CD4-positive, alpha-beta T cell treated with Interleukin-12 subunit alpha and Interleukin-12 subunit beta, for 1 hour (primary cell): ENCODE data around the gene OR10AD1.
A peak's percentile ranks its signal among the peaks of the same experiment; 100 is the strongest.
"Not testable (repeated sequence)": the region's sequence is repeated elsewhere in the genome, so short reads cannot be mapped to it uniquely, and the experiment has no call there.

Source experiments
- DNase-seq: peaks from one replicate; pipeline ENCODE4 v3.0.0-alpha.2; 2020

The OR10AD1 gene, protein sequence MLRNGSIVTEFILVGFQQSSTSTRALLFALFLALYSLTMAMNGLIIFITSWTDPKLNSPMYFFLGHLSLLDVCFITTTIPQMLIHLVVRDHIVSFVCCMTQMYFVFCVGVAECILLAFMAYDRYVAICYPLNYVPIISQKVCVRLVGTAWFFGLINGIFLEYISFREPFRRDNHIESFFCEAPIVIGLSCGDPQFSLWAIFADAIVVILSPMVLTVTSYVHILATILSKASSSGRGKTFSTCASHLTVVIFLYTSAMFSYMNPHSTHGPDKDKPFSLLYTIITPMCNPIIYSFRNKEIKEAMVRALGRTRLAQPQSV

GRCh38 chr12:48203192-48203591 lies at the start of gene OR10AD1:
Gene OR10AD1, minus strand, starts transcription at chr12:48203292. Its CDS starts 0 bp downstream, at chr12:48203292.
- DNase-seq: no peak

DNA sequence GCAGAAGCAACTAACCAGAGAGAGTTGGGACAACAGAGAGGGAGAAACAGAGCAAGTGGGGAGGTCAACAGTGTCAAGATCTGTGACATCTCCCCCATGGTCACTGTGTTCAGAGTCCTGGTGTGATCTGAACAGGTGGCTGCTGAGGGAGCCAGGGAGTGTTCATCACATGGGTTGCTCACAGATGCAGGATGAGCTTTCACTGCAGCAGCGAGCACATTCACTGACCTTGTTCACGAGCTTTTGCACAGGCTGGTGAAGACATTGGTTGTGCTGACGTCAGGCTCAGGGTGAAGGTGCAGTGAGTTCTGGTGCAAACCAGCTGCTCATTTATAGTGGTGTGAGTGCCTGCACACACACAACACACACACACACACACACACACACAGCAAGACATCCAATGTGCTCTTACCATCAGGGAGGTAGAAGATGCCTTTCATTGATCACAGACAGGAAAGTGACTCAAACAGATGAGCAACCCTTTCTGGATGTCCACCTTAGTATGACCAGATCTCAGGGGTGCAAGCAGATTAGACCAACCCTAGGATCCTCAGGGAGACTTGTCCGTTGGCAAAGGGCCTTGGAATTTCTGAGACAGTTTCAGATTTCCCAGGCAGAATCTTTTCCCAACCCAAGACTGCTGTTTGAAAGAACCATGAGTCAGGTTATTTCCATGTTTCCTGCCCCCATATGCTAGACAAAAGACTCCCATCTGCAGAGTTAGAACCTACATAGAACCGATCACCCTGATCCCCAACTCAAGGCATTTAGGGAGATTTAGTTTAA lies 44.3 kb upstream of the OR10AD1 start:
- DNase-seq: no peak

DNA sequence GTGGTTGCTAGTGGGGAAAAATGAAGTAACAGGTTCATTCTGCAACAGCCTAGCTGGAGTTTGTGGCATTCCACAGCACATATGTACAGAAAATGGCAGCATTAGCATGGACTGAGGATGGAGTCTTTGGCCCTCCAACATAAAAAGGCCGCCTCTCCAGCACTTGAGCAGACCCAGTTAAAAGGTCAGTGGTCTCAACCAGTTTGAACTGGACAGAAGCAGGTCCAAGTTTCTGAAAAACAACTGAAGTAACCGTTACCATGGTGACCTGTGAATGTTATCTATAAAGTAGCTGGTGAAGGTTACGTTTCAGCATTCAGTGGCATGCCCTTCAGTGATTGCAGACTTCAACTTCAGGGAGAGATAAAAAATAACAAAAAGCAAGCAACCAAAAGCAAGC lies 34.1 kb upstream of the OR10AD1 start:
- no peak for DNase-seq

GRCh38 chr12:48235796-48236333 lies 32.8 kb upstream of the OR10AD1 start:
- no peak for DNase-seq

DNA sequence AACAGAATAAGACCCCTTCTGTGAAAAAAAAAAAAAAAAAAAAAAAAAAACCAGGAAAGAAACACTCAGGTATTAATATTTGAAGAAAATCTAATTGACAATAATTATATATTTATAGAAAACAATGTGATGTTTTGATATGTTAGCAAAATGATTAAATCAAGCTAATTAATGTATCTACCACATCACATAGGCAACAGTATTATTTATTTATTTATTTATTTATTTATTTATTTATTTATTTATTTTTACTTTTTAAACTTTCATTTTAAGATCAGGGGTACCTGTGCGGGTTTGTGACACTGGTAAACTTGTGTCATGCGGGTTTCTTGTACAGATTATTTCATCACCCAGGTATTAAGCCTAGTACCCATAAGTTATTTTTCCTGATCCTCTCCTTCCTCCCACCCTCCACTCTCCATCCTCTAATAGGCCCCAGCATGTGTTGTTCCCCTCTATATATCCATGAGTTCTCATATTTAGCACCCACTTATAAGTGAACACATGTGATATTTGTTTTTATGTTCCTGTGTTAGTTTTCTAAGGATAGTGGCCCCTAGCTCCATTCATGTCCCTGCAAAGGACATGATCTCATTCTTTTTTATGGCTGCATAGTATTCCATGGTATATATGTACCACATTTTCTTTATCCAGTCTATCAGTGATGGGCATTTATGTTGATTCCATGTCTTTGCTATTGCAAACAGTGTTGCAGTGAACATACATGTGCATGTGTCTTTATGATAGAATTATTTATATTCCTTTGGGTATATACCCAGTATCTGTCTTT lies 28.3 kb upstream of the OR10AD1 start:
- DNase-seq: not testable (repeated sequence)

- DNase-seq: not testable (repeated sequence)
These were observed 21.4 kb upstream of the OR10AD1 start for GRCh38 chr12:48224533-48224932.

GRCh38 chr12:48221645-48222044 lies 18.6 kb upstream of the OR10AD1 start:
- DNase-seq: no peak

GRCh38 chr12:48220701-48221100 lies 17.6 kb upstream of the OR10AD1 start:
- no peak for DNase-seq

- no peak for DNase-seq
These were observed 16.5 kb upstream of the OR10AD1 start for GRCh38 chr12:48219631-48220030.

DNA sequence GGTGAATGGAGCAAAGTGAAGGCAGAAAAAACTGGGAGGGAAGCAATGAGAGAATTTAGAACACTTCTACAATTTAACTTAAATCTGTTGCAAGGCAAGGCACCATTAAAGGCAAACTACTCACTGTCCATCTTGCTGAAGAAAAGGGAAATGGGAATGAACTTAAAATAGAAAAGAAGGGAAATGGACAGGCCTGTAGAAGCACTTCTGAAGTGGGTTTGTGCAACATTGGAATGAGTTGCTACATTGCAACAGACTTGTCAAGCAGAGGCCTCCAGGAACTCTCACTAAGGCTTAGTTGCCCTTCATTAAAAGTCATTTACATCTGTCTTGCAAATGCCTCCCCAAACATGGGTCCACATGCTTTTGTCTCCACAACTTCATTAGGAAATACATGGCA lies 13.7 kb upstream of the OR10AD1 start:
- no peak for DNase-seq

GRCh38 chr12:48209495-48209894 lies 6.4 kb upstream of the OR10AD1 start:
- DNase-seq: not testable (repeated sequence)

GRCh38 chr12:48202766-48203165 lies 326 bp downstream of the OR10AD1 start:
- DNase-seq: no peak

GRCh38 chr12:48201516-48201915 lies 1.6 kb downstream of the OR10AD1 start:
- DNase-seq: no peak

- no peak for DNase-seq
These were observed 2.0 kb downstream of the OR10AD1 start for GRCh38 chr12:48201091-48201490.

GRCh38 chr12:48199774-48200221 lies 3.3 kb downstream of the OR10AD1 start:
- no peak for DNase-seq

DNA sequence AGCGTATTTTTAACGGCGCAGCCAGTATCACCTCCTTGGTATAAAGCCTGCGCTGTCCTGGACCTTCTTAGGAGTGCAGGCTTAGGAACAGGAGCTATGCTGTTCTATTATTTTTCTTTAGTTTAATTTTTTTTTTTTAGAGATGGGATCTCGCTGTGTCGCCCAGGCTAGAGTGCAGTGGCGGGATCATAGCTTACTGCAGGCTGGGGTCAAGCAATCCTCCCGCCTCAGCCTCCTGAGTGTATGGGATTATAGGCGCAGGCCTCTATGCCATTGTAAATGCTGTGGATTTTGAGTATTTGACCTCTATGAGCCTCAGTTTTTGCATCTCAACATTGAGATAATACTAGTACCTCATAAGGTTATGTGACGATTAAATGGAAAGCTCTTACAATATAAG lies 4.1 kb downstream of the OR10AD1 start:
- no peak for DNase-seq

DNA sequence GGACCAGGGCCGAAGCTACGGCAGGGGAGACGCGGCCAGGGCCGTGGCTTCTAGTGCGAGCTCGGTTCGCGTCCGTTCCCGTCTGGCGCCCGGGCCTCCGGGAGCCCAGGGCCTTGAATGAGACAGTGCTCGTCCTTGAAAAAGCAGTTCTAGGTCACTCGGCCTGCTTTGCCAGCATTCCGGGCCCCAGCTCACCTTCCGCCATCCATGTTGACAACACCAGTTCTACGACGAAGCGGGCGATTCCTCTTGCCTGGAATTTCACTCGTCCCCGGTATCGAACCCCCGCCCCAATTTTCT lies 4.5 kb downstream of the OR10AD1 start:
- no peak for DNase-seq

GRCh38 chr12:48197971-48198671 lies 5.0 kb downstream of the OR10AD1 start:
- DNase-seq: peak; percentile 93

DNA sequence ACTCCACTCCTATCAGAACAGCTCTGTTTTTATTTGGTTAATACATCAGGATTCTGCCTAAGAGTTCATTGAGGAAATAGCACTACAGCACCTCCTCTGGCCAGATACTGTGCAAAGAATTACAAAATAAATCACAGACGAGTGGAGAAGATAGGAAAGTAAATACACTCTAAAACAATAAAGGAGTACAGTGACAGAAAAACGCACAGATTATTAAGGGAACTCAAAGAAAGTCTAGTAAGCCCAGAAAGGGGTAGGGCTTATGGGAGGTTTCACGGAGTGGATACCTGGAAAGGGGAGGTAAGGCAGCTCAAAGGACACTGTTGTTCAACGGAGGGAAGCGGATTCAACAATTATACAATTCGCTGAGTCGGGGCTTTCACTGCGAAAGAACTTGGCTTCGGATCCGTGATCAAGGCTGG lies 5.5 kb downstream of the OR10AD1 start:
- DNase-seq: peak; percentile 44

GRCh38 chr12:48194799-48195201 lies 8.3 kb downstream of the OR10AD1 start:
- DNase-seq: no peak

DNA sequence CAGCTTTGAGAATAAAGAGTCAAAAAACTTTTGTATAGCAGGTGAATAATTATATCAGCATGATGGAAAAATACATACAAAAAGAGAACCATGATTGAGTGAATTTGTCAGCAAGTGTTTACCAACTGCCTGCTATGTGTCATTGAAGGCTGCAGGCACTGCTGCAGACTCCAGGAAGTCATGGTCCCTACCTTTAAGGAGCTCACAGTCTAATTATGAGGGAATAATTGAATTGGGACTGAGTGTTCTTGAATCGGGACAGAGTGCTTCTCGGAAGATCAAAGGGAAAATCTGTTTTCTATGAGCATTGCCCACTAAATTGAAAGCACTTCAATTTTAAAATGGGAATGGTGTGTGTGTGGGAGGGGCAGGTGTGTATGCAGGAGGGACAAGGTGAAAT lies 9.5 kb downstream of the OR10AD1 start:
- no peak for DNase-seq

DNA sequence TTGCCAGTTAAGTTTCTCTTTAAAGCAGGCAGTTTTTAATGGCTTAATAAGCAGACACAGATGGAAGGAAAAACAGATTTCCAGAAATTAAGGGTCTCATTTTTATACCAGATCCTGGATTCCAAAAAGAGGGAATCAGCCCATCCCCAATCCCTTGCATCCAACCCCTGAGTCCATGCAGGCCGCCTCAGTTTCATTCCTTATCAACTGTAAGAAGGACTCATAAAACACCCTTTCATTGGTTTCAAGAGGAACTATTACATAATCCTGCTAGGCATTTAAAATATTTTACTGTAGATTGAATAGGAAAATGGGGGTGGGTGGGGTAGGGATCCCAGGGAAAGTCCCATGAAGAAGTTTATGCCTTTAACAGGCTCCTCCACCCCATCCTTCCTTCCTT lies 10.2 kb downstream of the OR10AD1 start:
- no peak for DNase-seq

- no peak for DNase-seq
These were observed 12.0 kb downstream of the OR10AD1 start for GRCh38 chr12:48191096-48191495.
